Measurements from ENCODE around the gene SLC12A5.
A peak's percentile ranks its signal among the peaks of the same experiment; 100 is the strongest.

SLC12A5 gene

DNA sequence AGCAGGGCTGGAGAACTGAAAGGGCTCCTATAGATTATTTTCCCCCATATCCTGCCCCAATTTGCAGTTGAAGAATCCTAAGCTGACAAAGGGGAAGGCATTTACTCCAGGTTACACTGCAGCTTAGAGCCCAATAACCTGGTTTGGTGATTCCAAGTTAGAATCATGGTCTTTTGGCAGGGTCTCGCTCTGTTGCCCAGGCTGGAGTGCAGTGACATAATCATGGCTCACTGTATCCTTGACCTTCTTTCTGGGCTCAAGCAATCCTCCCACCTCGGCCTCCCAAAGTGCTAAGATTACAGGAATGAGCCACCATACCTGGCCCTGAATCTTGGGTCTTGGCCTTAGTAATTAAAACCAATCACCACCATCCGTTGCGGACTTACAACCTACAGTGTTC, 21.3 kb upstream of the SLC12A5 start:
- DNase-seq, result no peak

DNA sequence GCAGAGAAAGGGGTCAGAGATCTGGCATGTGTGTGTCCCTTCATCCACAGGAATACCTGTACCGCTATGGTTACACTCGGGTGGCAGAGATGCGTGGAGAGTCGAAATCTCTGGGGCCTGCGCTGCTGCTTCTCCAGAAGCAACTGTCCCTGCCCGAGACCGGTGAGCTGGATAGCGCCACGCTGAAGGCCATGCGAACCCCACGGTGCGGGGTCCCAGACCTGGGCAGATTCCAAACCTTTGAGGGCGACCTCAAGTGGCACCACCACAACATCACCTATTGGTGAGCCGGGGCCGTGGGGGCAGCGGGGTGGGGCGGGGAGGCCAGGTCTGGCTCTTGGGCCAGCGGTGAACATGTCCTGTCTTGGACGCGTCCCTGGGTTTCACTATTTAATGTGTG, 19.2 kb upstream of the SLC12A5 start:
- DNase-seq, result peak; percentile 47

- DNase-seq, result peak; percentile 68
These were observed 18.3 kb upstream of the SLC12A5 start for GRCh38 chr20:46010491-46011391.

- peak; percentile 62 for DNase-seq
These were observed 17.2 kb upstream of the SLC12A5 start for GRCh38 chr20:46011631-46012482.

DNA sequence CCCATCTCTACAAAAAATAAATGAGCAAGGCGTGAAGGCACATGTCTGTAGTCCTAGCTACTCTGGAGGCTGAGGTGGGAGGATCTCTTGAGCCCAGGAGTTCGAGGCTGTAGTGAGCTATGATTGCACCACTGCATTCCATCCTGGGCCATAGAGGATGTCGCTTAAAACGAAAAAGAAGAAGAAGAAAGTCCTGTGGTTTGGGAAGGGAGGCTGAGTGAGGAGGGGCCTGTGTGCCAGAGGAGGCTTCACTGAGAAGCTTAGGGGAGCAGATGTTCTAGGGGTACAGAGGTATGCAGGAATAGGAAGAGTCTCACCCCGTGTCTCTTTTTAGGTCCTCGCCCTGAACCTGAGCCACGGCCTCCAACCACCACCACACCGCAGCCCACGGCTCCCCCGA, 16.1 kb upstream of the SLC12A5 start:
- no peak for DNase-seq

- DNase-seq, result no peak
These were observed 15.6 kb upstream of the SLC12A5 start for GRCh38 chr20:46013322-46013828.

- peak; percentile 91 for DNase-seq
These were observed 15.0 kb upstream of the SLC12A5 start for GRCh38 chr20:46013829-46014516.

GRCh38 chr20:46014517-46015396, 14.3 kb upstream of the SLC12A5 start:
- DNase-seq, result peak; percentile 32

DNA sequence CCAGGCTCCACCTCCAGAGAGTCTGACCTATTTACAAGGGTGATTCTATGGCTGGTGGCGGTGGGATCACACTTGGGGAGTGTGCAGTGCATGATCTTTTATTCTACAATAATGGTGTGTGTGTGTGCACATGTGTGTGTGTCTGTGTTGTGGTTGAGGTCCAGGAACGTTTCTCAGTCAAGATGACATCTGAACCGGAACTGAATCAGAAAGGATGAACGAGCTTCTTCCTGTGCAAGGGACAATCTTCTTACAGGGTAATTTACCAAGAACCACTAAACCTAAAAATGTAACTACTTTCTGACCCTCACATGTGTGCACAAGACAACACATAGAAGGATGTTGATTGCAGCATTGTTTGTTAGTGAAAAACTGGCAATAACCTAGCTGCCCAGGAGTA, 11.7 kb upstream of the SLC12A5 start:
- no peak for DNase-seq

DNA sequence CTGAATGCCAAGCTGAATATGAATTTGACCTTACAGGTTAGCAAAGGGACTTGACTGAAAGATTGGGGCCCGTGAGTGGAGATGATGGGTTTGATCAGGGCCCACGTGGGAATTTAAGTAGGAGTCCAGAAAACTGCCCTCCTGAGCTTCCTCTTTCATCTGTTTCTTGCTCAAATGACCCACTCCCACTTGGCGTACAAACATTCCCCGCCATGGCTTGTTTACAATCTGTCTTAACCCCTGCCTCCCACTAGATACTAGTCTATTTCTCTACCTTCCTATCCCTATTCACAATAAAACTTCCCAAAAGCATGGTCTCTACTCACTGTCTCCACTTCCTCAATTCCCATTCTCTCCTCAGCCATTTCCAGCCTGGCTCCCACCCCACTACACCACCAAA, 10.9 kb upstream of the SLC12A5 start:
- DNase-seq, result no peak

- no peak for DNase-seq
These were observed 10.4 kb upstream of the SLC12A5 start for GRCh38 chr20:46018611-46019010.

- no peak for DNase-seq
These were observed 8.5 kb upstream of the SLC12A5 start for GRCh38 chr20:46020555-46020954.

- DNase-seq, result peak; percentile 86
These were observed 7.4 kb upstream of the SLC12A5 start for GRCh38 chr20:46021361-46022359.

- DNase-seq, result peak; percentile 75
These were observed 6.4 kb upstream of the SLC12A5 start for GRCh38 chr20:46022411-46023147.

DNA sequence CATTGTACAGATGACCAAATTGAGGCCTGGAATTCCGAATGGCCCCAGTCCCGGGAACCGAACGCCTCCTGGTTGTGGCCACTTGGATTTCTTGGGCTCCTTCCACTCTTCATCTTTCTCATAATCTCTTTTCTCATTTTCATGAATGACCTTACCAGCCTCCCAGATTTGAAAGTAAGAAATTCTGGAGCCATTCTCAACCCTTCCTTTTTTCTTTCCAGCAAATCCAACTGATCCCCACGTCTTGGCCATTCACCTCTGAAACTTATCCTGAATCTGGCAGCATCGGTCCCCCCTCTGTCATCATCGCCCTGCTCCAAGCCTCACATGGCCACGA, 5.9 kb upstream of the SLC12A5 start:
- DNase-seq, result no peak

DNA sequence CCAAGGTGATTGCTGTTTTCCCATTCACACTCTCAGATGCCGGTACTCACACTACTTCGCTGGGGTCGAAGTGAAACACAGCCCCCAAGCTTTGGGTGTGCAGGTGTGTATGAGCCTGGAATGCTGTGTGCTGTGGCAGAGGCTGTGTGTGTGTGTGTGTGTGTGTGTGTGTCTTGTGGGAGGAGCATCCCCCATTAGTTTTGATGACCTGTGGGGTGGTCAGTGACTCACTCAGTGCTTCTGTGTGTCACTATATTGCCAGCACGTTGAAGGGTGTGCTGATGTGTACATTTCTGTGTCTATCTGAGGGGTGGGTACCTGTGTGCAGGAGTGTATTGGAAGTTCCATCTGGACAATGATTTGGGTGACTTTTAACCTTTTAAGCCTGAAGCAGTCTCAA, 5.0 kb upstream of the SLC12A5 start:
- DNase-seq, result peak; percentile 21

DNA sequence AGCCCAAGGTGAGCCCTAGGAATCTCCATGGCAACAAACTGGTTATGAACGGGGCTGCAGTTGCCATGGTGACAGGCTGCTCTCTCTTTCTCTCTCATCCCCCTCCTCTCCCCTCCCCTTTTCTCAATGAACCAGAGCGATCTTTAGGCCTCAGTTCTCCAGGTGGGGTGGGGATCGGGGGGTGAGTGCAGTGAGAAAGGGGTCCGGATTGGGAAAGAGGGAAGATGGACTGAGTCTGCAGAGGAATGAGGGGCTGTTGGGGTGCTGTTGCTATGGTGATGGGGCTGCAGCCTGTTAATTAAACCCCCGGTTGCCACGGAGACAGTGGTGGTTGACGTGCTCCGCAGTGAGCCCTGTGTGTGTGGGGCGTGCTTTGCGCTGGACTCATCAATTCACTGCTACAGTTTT, 3.6 kb upstream of the SLC12A5 start:
- DNase-seq, result peak; percentile 43

GRCh38 chr20:46027245-46027853, 1.7 kb upstream of the SLC12A5 start:
- DNase-seq, result peak; percentile 63

DNA sequence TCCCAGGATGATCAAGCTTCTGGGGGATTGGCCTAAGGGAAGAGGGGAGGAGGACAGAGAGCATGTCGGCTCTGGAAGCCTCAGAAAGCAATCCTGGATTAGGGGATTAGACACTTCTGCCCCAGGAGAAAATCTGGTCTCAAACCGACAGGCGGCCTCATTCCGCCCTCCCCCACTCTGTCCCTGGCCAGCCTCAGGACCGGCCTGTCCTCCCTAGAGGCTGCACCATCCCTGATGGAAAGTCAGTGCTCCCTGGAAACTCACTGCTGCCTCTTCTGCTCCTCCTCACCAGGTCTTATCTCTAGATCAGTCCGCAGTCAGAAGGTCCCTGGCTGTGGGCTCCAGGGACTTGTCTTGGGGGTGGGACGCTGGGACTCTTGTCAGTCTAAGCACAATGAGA, 905 bp upstream of the SLC12A5 start:
- DNase-seq, result no peak

All from DMS53 (cell line).